NCI-H2171 treated with DMSO at 0.1 percent for 48 hours (cell line): ENCODE measurements around the gene NOL4L.

Experiments used
- DNase-seq: peaks from one replicate; lab custom pipeline; 2025; lab: John Stamatoyannopoulos, UW

The NOL4L gene

GRCh38 chr20:32613192-32614053 is 28.3 kb upstream of the NOL4L start:
- no peak for DNase-seq

GRCh38 chr20:32612351-32613191 is 27.4 kb upstream of the NOL4L start:
- DNase-seq, result no peak

- no peak for DNase-seq
Observed at GRCh38 chr20:32611868-32612267, 26.7 kb upstream of the NOL4L start.

- no peak for DNase-seq
Observed at GRCh38 chr20:32611286-32611685, 26.2 kb upstream of the NOL4L start.

GRCh38 chr20:32610472-32611218 is 25.5 kb upstream of the NOL4L start:
- no peak for DNase-seq

- no peak for DNase-seq
Observed at GRCh38 chr20:32609993-32610392, 24.9 kb upstream of the NOL4L start.

GRCh38 chr20:32609111-32609773 is 24.1 kb upstream of the NOL4L start:
- DNase-seq, result no peak

- DNase-seq, result no peak
Observed at GRCh38 chr20:32608664-32609015, 23.5 kb upstream of the NOL4L start.

GRCh38 chr20:32607727-32608663 is 22.9 kb upstream of the NOL4L start:
- DNase-seq, result no peak

GRCh38 chr20:32607324-32607723 is 22.2 kb upstream of the NOL4L start:
- no peak for DNase-seq

- no peak for DNase-seq
Observed at GRCh38 chr20:32606790-32607189, 21.7 kb upstream of the NOL4L start.

GRCh38 chr20:32606107-32606506 is 21.0 kb upstream of the NOL4L start:
- no peak for DNase-seq

GRCh38 chr20:32605167-32605656 is 20.1 kb upstream of the NOL4L start:
- DNase-seq, result no peak

- DNase-seq, result no peak
Observed at GRCh38 chr20:32603046-32603726, 18.1 kb upstream of the NOL4L start.

GRCh38 chr20:32602273-32602672 is 17.1 kb upstream of the NOL4L start:
- DNase-seq, result no peak

- no peak for DNase-seq
Observed at GRCh38 chr20:32600681-32601237, 15.6 kb upstream of the NOL4L start.

- DNase-seq, result no peak
Observed at GRCh38 chr20:32599783-32600340, 14.7 kb upstream of the NOL4L start.

- DNase-seq, result no peak
Observed at GRCh38 chr20:32598606-32599005, 13.5 kb upstream of the NOL4L start.

GRCh38 chr20:32597714-32598113 is 12.6 kb upstream of the NOL4L start:
- DNase-seq, result no peak
